ENCODE measurements around the gene TTYH1.

The TTYH1 gene

DNA sequence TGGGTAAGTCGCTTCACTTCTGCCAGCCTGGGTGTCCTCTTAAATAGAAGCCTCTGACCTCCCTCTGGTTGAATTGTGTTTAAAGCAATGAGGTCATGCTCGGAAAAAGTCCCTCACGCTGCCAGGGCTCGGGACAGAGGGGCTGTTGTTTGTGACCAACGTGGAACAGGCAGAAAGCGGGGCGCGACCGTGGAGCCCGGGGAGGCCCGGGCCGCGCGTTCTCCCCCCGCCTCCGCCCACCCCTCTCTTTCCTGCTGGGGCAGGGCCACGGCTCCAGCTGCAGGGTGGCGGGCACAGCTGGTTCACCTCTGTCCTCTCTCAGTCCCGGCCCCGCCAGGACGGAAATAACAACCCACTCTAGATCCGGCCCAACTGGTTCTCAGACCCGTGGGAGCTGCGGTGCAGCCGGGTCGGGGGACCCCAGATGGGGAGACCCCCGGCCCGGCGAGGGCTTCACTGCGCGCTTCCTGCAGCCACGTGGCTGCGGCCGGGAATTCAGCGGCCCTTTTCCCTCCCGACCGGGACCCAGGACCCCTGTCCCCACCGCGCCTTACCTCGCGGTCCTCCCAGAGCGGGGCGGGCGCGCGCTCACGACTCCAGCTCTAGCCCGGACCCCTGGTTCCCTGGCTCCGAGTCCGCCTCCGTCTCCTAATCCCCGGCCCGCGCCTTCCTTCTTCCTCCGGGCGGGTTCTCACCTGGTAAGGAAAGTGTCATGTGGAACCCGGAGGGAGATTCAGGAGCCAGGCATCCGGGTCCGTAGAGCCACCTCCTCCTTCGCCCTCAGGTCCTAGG, 55.9 kb downstream of the TTYH1 start:
- TF ChIP-seq L3MBTL2 (conservative IDR thresholded peaks at IDR 0.05): no peak
- no peak for TF ChIP-seq TARDBP (IDR thresholded peaks at IDR 0.05)
- no peak for TF ChIP-seq NFRKB (IDR thresholded peaks at IDR 0.05)
- TF ChIP-seq FOXK2 (IDR thresholded peaks at IDR 0.05): no peak
- no peak for TF ChIP-seq BHLHE40 (IDR thresholded peaks at IDR 0.05; ENCODE audit: borderline replicate concordance)
- TF ChIP-seq, protein P1, sequence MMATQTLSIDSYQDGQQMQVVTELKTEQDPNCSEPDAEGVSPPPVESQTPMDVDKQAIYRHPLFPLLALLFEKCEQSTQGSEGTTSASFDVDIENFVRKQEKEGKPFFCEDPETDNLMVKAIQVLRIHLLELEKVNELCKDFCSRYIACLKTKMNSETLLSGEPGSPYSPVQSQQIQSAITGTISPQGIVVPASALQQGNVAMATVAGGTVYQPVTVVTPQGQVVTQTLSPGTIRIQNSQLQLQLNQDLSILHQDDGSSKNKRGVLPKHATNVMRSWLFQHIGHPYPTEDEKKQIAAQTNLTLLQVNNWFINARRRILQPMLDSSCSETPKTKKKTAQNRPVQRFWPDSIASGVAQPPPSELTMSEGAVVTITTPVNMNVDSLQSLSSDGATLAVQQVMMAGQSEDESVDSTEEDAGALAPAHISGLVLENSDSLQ (IDR thresholded peaks at IDR 0.05): no peak
- no peak for TF ChIP-seq HDGF (IDR thresholded peaks at IDR 0.05; ENCODE audit: borderline replicate concordance)
- TF ChIP-seq CTBP1 (IDR thresholded peaks at IDR 0.05; ENCODE audit: borderline replicate concordance): no peak
- no peak for TF ChIP-seq ARNT (IDR thresholded peaks at IDR 0.05)
- POLR2A ChIA-PET: no interaction called here
- CTCF ChIA-PET: no interaction called here
- no peak for DNase-seq (ENCODE audit: extremely low spot score)

DNA sequence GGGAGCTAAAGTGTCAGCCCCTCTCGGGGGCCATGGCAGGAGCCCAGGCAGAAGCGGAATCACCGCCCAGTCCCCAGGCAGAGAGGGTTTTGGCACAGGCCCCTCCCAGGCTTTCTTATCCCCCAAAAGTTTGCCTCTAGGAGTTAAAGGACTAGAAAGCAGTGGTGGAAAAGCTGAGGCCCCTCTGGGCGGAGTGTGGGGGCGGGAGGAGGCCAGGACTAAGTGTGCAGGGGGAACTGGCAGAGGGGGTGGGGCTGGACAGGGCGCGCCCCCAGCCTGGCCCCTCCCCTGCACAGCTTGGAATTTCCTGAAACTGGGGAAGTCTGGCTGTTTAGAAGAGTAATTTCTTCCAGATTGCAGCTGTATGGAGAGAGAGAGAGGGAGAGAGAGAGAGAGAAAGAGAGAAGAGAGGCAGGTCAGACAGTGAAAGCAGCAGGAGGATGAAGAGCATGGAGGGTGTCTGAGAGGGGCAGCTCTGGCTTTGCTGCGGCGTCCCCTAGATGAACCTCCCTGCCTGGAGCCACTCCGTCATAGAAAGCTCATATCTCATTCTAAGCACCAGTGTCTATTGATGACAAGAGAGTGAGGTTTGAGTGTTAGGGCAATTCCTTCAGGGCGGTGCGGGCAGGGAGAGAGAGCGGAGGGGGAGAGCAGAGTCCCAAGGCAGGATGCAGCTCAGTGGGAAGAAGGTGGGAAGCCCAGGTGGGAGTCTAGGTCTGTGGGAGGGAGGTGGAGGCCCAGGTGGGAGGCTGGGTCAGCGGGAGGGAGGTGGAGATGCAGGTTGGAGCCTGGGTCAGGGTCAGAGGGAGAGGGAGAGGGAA, 58.0 kb downstream of the TTYH1 start, which contains the start of gene CDC42EP5:
TSS of gene CDC42EP5 (minus strand) at position 226 of the 821 bp plus-strand sequence. CDS start 7,749 bp downstream, outside the sequence.
- POLR2A ChIA-PET: interaction anchor here (0.8 to 1.2 kb wide), 3 partner anchors 10 to 24 kb away, joined by 3 to 10 read pairs (median 4); partner anchors contain the start of genes LENG8 and LENG9
- no peak for TF ChIP-seq NFRKB (IDR thresholded peaks at IDR 0.05)
- no peak for TF ChIP-seq FOXA1 (IDR thresholded peaks at IDR 0.05)
- TF ChIP-seq TARDBP (IDR thresholded peaks at IDR 0.05): no peak
- no peak for TF ChIP-seq FOXK2 (IDR thresholded peaks at IDR 0.05)
- CTCF ChIA-PET: interaction anchor here (1.0 kb wide), 1 partner anchor 200 kb away, joined by 3 read pairs; no protein-coding TSS in a partner anchor
- DNase-seq (ENCODE audit: extremely low spot score): no peak

GRCh38 chr19:54473892-54474372, 58.7 kb downstream of the TTYH1 start:
- no peak for DNase-seq (ENCODE audit: extremely low spot score)
- ChIA-PET POLR2A (interaction anchor here (1.0 kb wide), 1 partner anchor 11 kb away, joined by 3 read pairs; no protein-coding TSS in a partner anchor), CTCF (interaction anchor here (1.0 kb wide), 1 partner anchor 200 kb away, joined by 3 read pairs; no protein-coding TSS in a partner anchor)
- TF ChIP-seq BHLHE40 (IDR thresholded peaks at IDR 0.05; ENCODE audit: borderline replicate concordance): no peak
- no peak for TF ChIP-seq SUZ12 (IDR thresholded peaks at IDR 0.05)
- no peak for TF ChIP-seq FOXM1 (IDR thresholded peaks at IDR 0.05; ENCODE audit: borderline replicate concordance)
- TF ChIP-seq FOXA1 (IDR thresholded peaks at IDR 0.05): no peak

DNA sequence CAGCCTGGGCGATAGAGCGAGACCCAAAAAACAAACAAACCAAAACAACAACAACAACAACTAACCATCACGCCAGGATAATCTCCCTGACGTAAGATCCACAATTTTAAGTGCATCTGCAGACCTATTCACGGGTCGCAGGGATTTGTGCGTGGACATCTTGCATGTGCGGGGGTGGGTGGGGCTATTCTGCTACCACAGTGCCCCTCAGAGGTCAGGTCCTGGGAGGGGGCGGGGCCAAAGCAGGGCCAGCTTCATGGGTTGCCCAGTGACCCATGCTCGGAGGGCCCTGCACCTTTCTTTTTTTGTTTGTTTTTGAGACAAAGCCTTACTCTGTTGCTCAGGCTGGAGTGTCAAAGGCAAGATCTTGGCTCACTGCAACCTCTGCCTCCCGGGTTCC, 60.4 kb downstream of the TTYH1 start:
- no peak for DNase-seq (ENCODE audit: extremely low spot score)
- TF ChIP-seq L3MBTL2 (conservative IDR thresholded peaks at IDR 0.05): no peak
- no peak for TF ChIP-seq FOXM1 (IDR thresholded peaks at IDR 0.05; ENCODE audit: borderline replicate concordance)
- TF ChIP-seq BHLHE40 (IDR thresholded peaks at IDR 0.05; ENCODE audit: borderline replicate concordance): no peak
- TF ChIP-seq SUZ12 (IDR thresholded peaks at IDR 0.05): no peak
- TF ChIP-seq CTBP1 (IDR thresholded peaks at IDR 0.05; ENCODE audit: borderline replicate concordance): no peak
- TF ChIP-seq SP1 (IDR thresholded peaks at IDR 0.05): no peak
- no peak for TF ChIP-seq FOXK2 (IDR thresholded peaks at IDR 0.05)
- TF ChIP-seq ELF4 (IDR thresholded peaks at IDR 0.05): no peak
- TF ChIP-seq TARDBP (IDR thresholded peaks at IDR 0.05): no peak
- TF ChIP-seq NFRKB (IDR thresholded peaks at IDR 0.05): no peak
- TF ChIP-seq FOXA1 (IDR thresholded peaks at IDR 0.05): no peak
- TF ChIP-seq HDGF (IDR thresholded peaks at IDR 0.05; ENCODE audit: borderline replicate concordance): no peak
- no peak for TF ChIP-seq ZNF384 (IDR thresholded peaks at IDR 0.05)
- TF ChIP-seq, protein P1 (IDR thresholded peaks at IDR 0.05): no peak
- no peak for TF ChIP-seq ARNT (IDR thresholded peaks at IDR 0.05)
- ChIA-PET CTCF (interaction anchor here (1.1 kb wide), 1 partner anchor 37 kb away, joined by 3 read pairs; no protein-coding TSS in a partner anchor), POLR2A (no interaction called here)

GRCh38 chr19:54477650-54478049, 62.4 kb downstream of the TTYH1 start:
- ChIA-PET POLR2A (no interaction called here), CTCF (interaction anchor here (0.6 to 0.7 kb wide), 3 partner anchors 8 to 331 kb away, joined by 3 to 4 read pairs (median 3); no protein-coding TSS in a partner anchor)
- TF ChIP-seq L3MBTL2 (conservative IDR thresholded peaks at IDR 0.05): no peak
- no peak for TF ChIP-seq ZNF384 (IDR thresholded peaks at IDR 0.05)
- no peak for TF ChIP-seq TARDBP (IDR thresholded peaks at IDR 0.05)
- no peak for TF ChIP-seq FOXM1 (IDR thresholded peaks at IDR 0.05; ENCODE audit: borderline replicate concordance)
- TF ChIP-seq FOXK2 (IDR thresholded peaks at IDR 0.05): no peak
- no peak for TF ChIP-seq NFRKB (IDR thresholded peaks at IDR 0.05)
- TF ChIP-seq BHLHE40 (IDR thresholded peaks at IDR 0.05; ENCODE audit: borderline replicate concordance): no peak
- no peak for TF ChIP-seq SP1 (IDR thresholded peaks at IDR 0.05)
- no peak for TF ChIP-seq CTBP1 (IDR thresholded peaks at IDR 0.05; ENCODE audit: borderline replicate concordance)
- TF ChIP-seq HDGF (IDR thresholded peaks at IDR 0.05; ENCODE audit: borderline replicate concordance): no peak
- TF ChIP-seq, protein P1 (IDR thresholded peaks at IDR 0.05): no peak
- DNase-seq (ENCODE audit: extremely low spot score): no peak

All from HEK293T (cell line).